ENCODE results near the gene CDYL.
A peak's percentile ranks its signal among the peaks of the same experiment; 100 is the strongest.
"Not testable (repeated sequence)": the region's sequence is repeated elsewhere in the genome, so short reads cannot be mapped to it uniquely, and the experiment has no call there.

CDYL gene

GRCh38 chr6:4999586-4999985, 223.4 kb downstream of the CDYL start:
- H3K79me2 ChIP-seq (ENCODE audit: insufficient read depth, low read length): no peaks in the 10 kb centered on the region

GRCh38 chr6:5003604-5004372, 227.6 kb downstream of the CDYL start, which contains the start of gene RPP40:
Gene RPP40, minus strand, starts transcription at chr6:5004037. Its CDS starts 35 bp downstream, at chr6:5004002.
- Histone ChIP-seq H3K4me1 (ENCODE audit: insufficient read depth, low read length, severe bottlenecking) (peaks cover 14% of the 10 kb centered on the region), H3K36me3 (ENCODE audit: insufficient read depth, low read length) (peaks cover 13% of the 10 kb centered on the region), H3K9me3 (ENCODE audit: low read length) (no peaks in the 10 kb centered on the region), H3K4me3 (ENCODE audit: low read depth, low read length, poor library complexity, severe bottlenecking) (peak within 1 kb of the TSS; percentile 79), H3K4me2 (ENCODE audit: low read length) (peak within 1 kb of the TSS; percentile 97), H3K27ac (ENCODE audit: low read depth, low read length, poor library complexity, severe bottlenecking) (peak within 1 kb of the TSS; percentile 44), H3K79me2 (ENCODE audit: insufficient read depth, low read length) (no peaks in the 10 kb centered on the region), H3K9me2 (ENCODE audit: low read depth, low read length) (no peaks in the 10 kb centered on the region), H3K9ac (ENCODE audit: low read length) (peak within 1 kb of the TSS; percentile 89), H4K20me1 (ENCODE audit: insufficient read depth, low read length) (no peaks in the 10 kb centered on the region), H2AFZ (ENCODE audit: low read length) (peak within 1 kb of the TSS; percentile 98), H3K27me3 (ENCODE audit: insufficient read depth, low read length) (no peaks in the 10 kb centered on the region), H3F3A (ENCODE audit: insufficient read depth, low read length) (no peaks in the 10 kb centered on the region)
- TF ChIP-seq EZH2 (IDR thresholded peaks at IDR 0.05; ENCODE audit: borderline replicate concordance, low read length): no peak
- peak; percentile 72 for TF ChIP-seq CTCF (IDR thresholded peaks at IDR 0.05; ENCODE audit: low read length)

More at GRCh38 chr6:4999586-4999985, 223.4 kb downstream of the CDYL start:
- Histone ChIP-seq H2AFZ (ENCODE audit: low read length) (no peak overlapping the region), H3K9me2 (ENCODE audit: low read depth, low read length) (no peaks in the 10 kb centered on the region), H3K4me1 (ENCODE audit: insufficient read depth, low read length, severe bottlenecking) (peaks cover 12% of the 10 kb centered on the region), H3K27me3 (ENCODE audit: insufficient read depth, low read length) (no peaks in the 10 kb centered on the region), H3F3A (ENCODE audit: insufficient read depth, low read length) (no peaks in the 10 kb centered on the region), H3K9me3 (ENCODE audit: low read length) (no peaks in the 10 kb centered on the region), H3K27ac (ENCODE audit: low read depth, low read length, poor library complexity, severe bottlenecking) (no peak overlapping the region), H4K20me1 (ENCODE audit: insufficient read depth, low read length) (no peaks in the 10 kb centered on the region), H3K36me3 (ENCODE audit: insufficient read depth, low read length) (peaks cover 23% of the 10 kb centered on the region), H3K4me3 (ENCODE audit: low read depth, low read length, poor library complexity, severe bottlenecking) (no peak overlapping the region), H3K4me2 (ENCODE audit: low read length) (no peak overlapping the region), H3K9ac (ENCODE audit: low read length) (no peak overlapping the region)
- TF ChIP-seq EZH2 (IDR thresholded peaks at IDR 0.05; ENCODE audit: borderline replicate concordance, low read length) (no peak), CTCF (IDR thresholded peaks at IDR 0.05; ENCODE audit: low read length) (no peak)

GRCh38 chr6:5004373-5005037, 228.3 kb downstream of the CDYL start:
- H3F3A ChIP-seq (ENCODE audit: insufficient read depth, low read length): no peaks in the 10 kb centered on the region
- peak overlapping the region; percentile 79 for H3K4me3 ChIP-seq (ENCODE audit: low read depth, low read length, poor library complexity, severe bottlenecking)
- H3K4me1 ChIP-seq (ENCODE audit: insufficient read depth, low read length, severe bottlenecking): peaks cover 14% of the 10 kb centered on the region
- H3K4me2 ChIP-seq (ENCODE audit: low read length): peak overlapping the region; percentile 97
- peak overlapping the region; percentile 44 for H3K27ac ChIP-seq (ENCODE audit: low read depth, low read length, poor library complexity, severe bottlenecking)
- H3K27me3 ChIP-seq (ENCODE audit: insufficient read depth, low read length): no peaks in the 10 kb centered on the region
- H3K36me3 ChIP-seq (ENCODE audit: insufficient read depth, low read length): peaks cover 13% of the 10 kb centered on the region
- H3K9ac ChIP-seq (ENCODE audit: low read length): peak overlapping the region; percentile 89
- TF ChIP-seq CTCF (IDR thresholded peaks at IDR 0.05; ENCODE audit: low read length) (no peak), EZH2 (IDR thresholded peaks at IDR 0.05; ENCODE audit: borderline replicate concordance, low read length) (no peak)
- peak overlapping the region; percentile 98 for H2AFZ ChIP-seq (ENCODE audit: low read length)
- H3K79me2 ChIP-seq (ENCODE audit: insufficient read depth, low read length): no peaks in the 10 kb centered on the region
- H3K9me2 ChIP-seq (ENCODE audit: low read depth, low read length): no peaks in the 10 kb centered on the region
- no peaks in the 10 kb centered on the region for H4K20me1 ChIP-seq (ENCODE audit: insufficient read depth, low read length)
- H3K9me3 ChIP-seq (ENCODE audit: low read length): no peaks in the 10 kb centered on the region

GRCh38 chr6:5005038-5005433, 228.8 kb downstream of the CDYL start:
- H3K4me2 ChIP-seq (ENCODE audit: low read length); H3K27ac ChIP-seq (ENCODE audit: low read depth, low read length, poor library complexity, severe bottlenecking); H3K4me3 ChIP-seq (ENCODE audit: low read depth, low read length, poor library complexity, severe bottlenecking); H2AFZ ChIP-seq (ENCODE audit: low read length); H3K9me2 ChIP-seq (ENCODE audit: low read depth, low read length); H3K27me3 ChIP-seq (ENCODE audit: insufficient read depth, low read length); H3K9me3 ChIP-seq (ENCODE audit: low read length); H4K20me1 ChIP-seq (ENCODE audit: insufficient read depth, low read length); H3K9ac ChIP-seq (ENCODE audit: low read length); H3K79me2 ChIP-seq (ENCODE audit: insufficient read depth, low read length); H3F3A ChIP-seq (ENCODE audit: insufficient read depth, low read length): not testable (repeated sequence)
- H3K36me3 ChIP-seq (ENCODE audit: insufficient read depth, low read length): peaks cover 13% of the 10 kb centered on the region
- H3K4me1 ChIP-seq (ENCODE audit: insufficient read depth, low read length, severe bottlenecking): peaks cover 14% of the 10 kb centered on the region
